ENCODE measurements around the gene OR1A1.
"Not testable (repeated sequence)": the region's sequence is repeated elsewhere in the genome, so short reads cannot be mapped to it uniquely, and the experiment has no call there.

OR1A1 gene

GRCh38 chr17:3207367-3207766 lies at the start of gene OR1A1:
Gene OR1A1 (plus strand): TSS chr17:3207667. CDS start chr17:3215621, 7,954 bp downstream.
- no peak for DNase-seq (ENCODE audit: low read depth, low spot score)

- DNase-seq (ENCODE audit: low read depth, low spot score): no peak
Measured at GRCh38 chr17:3167574-3167973, 39.9 kb upstream of the OR1A1 start.

GRCh38 chr17:3189961-3190360 lies 17.5 kb upstream of the OR1A1 start:
- DNase-seq (ENCODE audit: low read depth, low spot score): no peak

GRCh38 chr17:3197219-3197618 lies 10.2 kb upstream of the OR1A1 start, which contains the start of gene OR1A2:
Gene OR1A2 (plus strand): TSS chr17:3197519. CDS start chr17:3197519, 0 bp downstream.
- no peak for DNase-seq (ENCODE audit: low read depth, low spot score)

GRCh38 chr17:3208484-3208883 lies 1.0 kb downstream of the OR1A1 start:
- DNase-seq (ENCODE audit: low read depth, low spot score): no peak

GRCh38 chr17:3213001-3213400 lies 5.5 kb downstream of the OR1A1 start:
- no peak for DNase-seq (ENCODE audit: low read depth, low spot score)

- peak; percentile 57 for DNase-seq (ENCODE audit: low read depth, low spot score)
Measured at GRCh38 chr17:3213587-3213986, 6.1 kb downstream of the OR1A1 start.

GRCh38 chr17:3219978-3220377 lies 12.5 kb downstream of the OR1A1 start:
- DNase-seq (ENCODE audit: low read depth, low spot score): not testable (repeated sequence)

GRCh38 chr17:3221850-3222249 lies 14.4 kb downstream of the OR1A1 start:
- no peak for DNase-seq (ENCODE audit: low read depth, low spot score)

- no peak for DNase-seq (ENCODE audit: low read depth, low spot score)
Measured at GRCh38 chr17:3222505-3222904, 15.0 kb downstream of the OR1A1 start.

- DNase-seq (ENCODE audit: low read depth, low spot score): not testable (repeated sequence)
Measured at GRCh38 chr17:3224721-3225352, 17.4 kb downstream of the OR1A1 start.

- not testable (repeated sequence) for DNase-seq (ENCODE audit: low read depth, low spot score)
Measured at GRCh38 chr17:3232300-3232699, 24.8 kb downstream of the OR1A1 start.

GRCh38 chr17:3238685-3239084 lies 31.2 kb downstream of the OR1A1 start:
- not testable (repeated sequence) for DNase-seq (ENCODE audit: low read depth, low spot score)

- not testable (repeated sequence) for DNase-seq (ENCODE audit: low read depth, low spot score)
Measured at GRCh38 chr17:3241044-3241443, 33.6 kb downstream of the OR1A1 start.

GRCh38 chr17:3244841-3245240 lies 37.4 kb downstream of the OR1A1 start:
- not testable (repeated sequence) for DNase-seq (ENCODE audit: low read depth, low spot score)

GRCh38 chr17:3249013-3249412 lies 41.5 kb downstream of the OR1A1 start:
- not testable (repeated sequence) for DNase-seq (ENCODE audit: low read depth, low spot score)

GRCh38 chr17:3256575-3256974 lies 49.1 kb downstream of the OR1A1 start:
- peak; percentile 33 for DNase-seq (ENCODE audit: low read depth, low spot score)

- DNase-seq (ENCODE audit: low read depth, low spot score): no peak
Measured at GRCh38 chr17:3260163-3260562, 52.7 kb downstream of the OR1A1 start.

- no peak for DNase-seq (ENCODE audit: low read depth, low spot score)
Measured at GRCh38 chr17:3260600-3260999, 53.1 kb downstream of the OR1A1 start.
